Stimulated activated CD8-positive, alpha-beta memory T cell treated with anti-CD3 and anti-CD28 coated beads, Interleukin-4, amount 100 ng/mL, for 1 hour (primary cell): ENCODE data around the gene SRRT.
"Not testable (repeated sequence)": the region's sequence is repeated elsewhere in the genome, so short reads cannot be mapped to it uniquely, and the experiment has no call there.

Experiments
- DNase-seq, 2 donors: peaks; one replicate each; pipeline ENCODE4 v3.0.0-alpha.2; 2020; ENCODE audit warnings: low read depth in 2 of 2, low spot score in 1 of 2

The SRRT gene

GRCh38 chr7:100921039-100921438, 46.1 kb downstream of the SRRT start:
- DNase-seq: no peak

- DNase-seq: not testable (repeated sequence)
These were observed 48.7 kb downstream of the SRRT start for GRCh38 chr7:100923616-100924015.

- DNase-seq: no peak
These were observed 54.9 kb downstream of the SRRT start for GRCh38 chr7:100929808-100930174.

- DNase-seq: no peak
These were observed 58.8 kb downstream of the SRRT start for GRCh38 chr7:100933734-100934133.

GRCh38 chr7:100935381-100935780, 60.5 kb downstream of the SRRT start:
- DNase-seq: not testable (repeated sequence)

- DNase-seq: not testable (repeated sequence)
These were observed 61.3 kb downstream of the SRRT start for GRCh38 chr7:100936167-100936566.
